Body of pancreas (tissue), 4 donors: Measurements from ENCODE around the gene DOK6.

Experiments
- CTCF ChIP-seq, 7 experiments: fragments of 450-650 bp in 4 of 7; fragments of 200-600 bp in 3 of 7; sonication (generic) in 3 of 7; IDR thresholded peaks; one replicate each; pipeline ENCODE4 v1.5.1; 2016 to 2019; ENCODE audit warnings: antibody characterized with exemption in 7 of 7
- POLR2A ChIP-seq, 3 donors: fragments of 450-650 bp; IDR thresholded peaks; one replicate each; pipeline ENCODE4 v1.6.1; 2016; ENCODE audit warnings: antibody characterized with exemption in 3 of 3, mild to moderate bottlenecking in 2 of 3

GRCh38 chr18:69539404-69539803 is 138.7 kb downstream of the DOK6 start:
- TF ChIP-seq CTCF (IDR thresholded peaks at IDR 0.05) (no peak), POLR2A (IDR thresholded peaks at IDR 0.05) (no peak)
